OCI-LY1 (cell line): ENCODE data around the gene TMEM18.

Source experiments
- H2AFZ ChIP-seq: fragments of 200-600 bp; sonication (generic), shearing (Covaris generic); 2 replicates; pipeline ENCODE4 v1.6.0; 2014; ENCODE audit warnings: antibody characterized with exemption, mild to moderate bottlenecking, low read length
- H3F3A ChIP-seq: fragments of 200-600 bp; sonication (generic), shearing (Covaris generic); 2 replicates; pipeline ENCODE4 v1.6.0; 2014; ENCODE audit warnings: mild to moderate bottlenecking, antibody characterized with exemption, low read length, moderate library complexity; ENCODE audit not compliant: insufficient read depth
- H3K27ac ChIP-seq: fragments of 200-600 bp; sonication (generic); 2 replicates; pipeline ENCODE4 v1.5.1; 2014; ENCODE audit warnings: low read length, mixed run types, mild to moderate bottlenecking, low read depth; ENCODE audit not compliant: poor library complexity, severe bottlenecking
- H3K27me3 ChIP-seq: fragments of 200-600 bp; sonication (generic); 2 replicates; pipeline ENCODE4 v1.6.0; 2014; ENCODE audit warnings: antibody characterized with exemption, mild to moderate bottlenecking, low read length, moderate library complexity; ENCODE audit not compliant: insufficient read depth
- H3K36me3 ChIP-seq: fragments of 200-600 bp; sonication (generic); 2 replicates; pipeline ENCODE4 v1.6.1; 2014; ENCODE audit warnings: mild to moderate bottlenecking, antibody characterized with exemption, low read length, moderate library complexity, mixed read lengths; ENCODE audit not compliant: insufficient read depth
- H3K4me1 ChIP-seq: fragments of 200-600 bp; sonication (generic); 2 replicates; pipeline ENCODE4 v1.5.1; 2014; ENCODE audit warnings: mild to moderate bottlenecking, low read length, moderate library complexity; ENCODE audit not compliant: insufficient read depth, severe bottlenecking
- H3K4me2 ChIP-seq: fragments of 200-600 bp; sonication (generic), shearing (Covaris generic); 2 replicates; pipeline ENCODE4 v1.6.1; 2014; ENCODE audit warnings: low read length
- H3K4me3 ChIP-seq: fragments of 200-600 bp; sonication (generic); 2 replicates; pipeline ENCODE4 v1.5.1; 2014; ENCODE audit warnings: low read length, low read depth, mild to moderate bottlenecking, mixed read lengths; ENCODE audit not compliant: poor library complexity, severe bottlenecking
- H3K79me2 ChIP-seq: fragments of 200-600 bp; shearing (Covaris generic); 2 replicates; pipeline ENCODE4 v1.6.1; 2016; ENCODE audit warnings: mixed run types, low read length, mixed read lengths; ENCODE audit not compliant: insufficient read depth
- H3K9ac ChIP-seq: fragments of 200-600 bp; sonication (generic), shearing (Covaris generic); 2 replicates; pipeline ENCODE4 v1.6.1; 2014; ENCODE audit warnings: mild to moderate bottlenecking, low read length, mixed read lengths
- H3K9me2 ChIP-seq: fragments of 200-600 bp; sonication (generic), shearing (Covaris generic); 2 replicates; pipeline ENCODE4 v1.6.1; 2014; ENCODE audit warnings: low read depth, mild to moderate bottlenecking, low read length, mixed read lengths
- H3K9me3 ChIP-seq: fragments of 200-600 bp; shearing (Covaris generic); 2 replicates; pipeline ENCODE4 v1.6.1; 2014; ENCODE audit warnings: low read length, mixed read lengths
- H4K20me1 ChIP-seq: fragments of 200-600 bp; sonication (generic), shearing (Covaris generic); 2 replicates; pipeline ENCODE4 v1.6.0; 2016; ENCODE audit warnings: mild to moderate bottlenecking, low read length; ENCODE audit not compliant: insufficient read depth
- EZH2 ChIP-seq: fragments of 200-600 bp; sonication (generic), shearing (Covaris generic); IDR thresholded peaks from 2 replicates; pipeline ENCODE4 v1.8.0; 2017; ENCODE audit warnings: borderline replicate concordance, mixed run types, mild to moderate bottlenecking, antibody characterized with exemption, low read length, moderate library complexity, mixed read lengths
- TF ChIP-seq, protein P1 (sequence below): fragments of 200-600 bp; sonication (generic), shearing (Covaris generic); IDR thresholded peaks from 2 replicates; pipeline ENCODE4 v1.5.1; 2017; ENCODE audit warnings: mild to moderate bottlenecking, antibody characterized with exemption, low read length, moderate library complexity, mixed read lengths

The TMEM18 gene

GRCh38 chr2:650343-651310 is 26.6 kb downstream of the TMEM18 start:
- no peak overlapping the region for H3K4me3 ChIP-seq
- H3K9me3 ChIP-seq = no peaks in the 10 kb centered on the region
- no peak overlapping the region for H3K9ac ChIP-seq
- no peak overlapping the region for H3K27ac ChIP-seq
- H3K4me1 ChIP-seq = peaks cover 8% of the 10 kb centered on the region
- TF ChIP-seq EZH2 = no peak
- TF ChIP-seq, protein P1, sequence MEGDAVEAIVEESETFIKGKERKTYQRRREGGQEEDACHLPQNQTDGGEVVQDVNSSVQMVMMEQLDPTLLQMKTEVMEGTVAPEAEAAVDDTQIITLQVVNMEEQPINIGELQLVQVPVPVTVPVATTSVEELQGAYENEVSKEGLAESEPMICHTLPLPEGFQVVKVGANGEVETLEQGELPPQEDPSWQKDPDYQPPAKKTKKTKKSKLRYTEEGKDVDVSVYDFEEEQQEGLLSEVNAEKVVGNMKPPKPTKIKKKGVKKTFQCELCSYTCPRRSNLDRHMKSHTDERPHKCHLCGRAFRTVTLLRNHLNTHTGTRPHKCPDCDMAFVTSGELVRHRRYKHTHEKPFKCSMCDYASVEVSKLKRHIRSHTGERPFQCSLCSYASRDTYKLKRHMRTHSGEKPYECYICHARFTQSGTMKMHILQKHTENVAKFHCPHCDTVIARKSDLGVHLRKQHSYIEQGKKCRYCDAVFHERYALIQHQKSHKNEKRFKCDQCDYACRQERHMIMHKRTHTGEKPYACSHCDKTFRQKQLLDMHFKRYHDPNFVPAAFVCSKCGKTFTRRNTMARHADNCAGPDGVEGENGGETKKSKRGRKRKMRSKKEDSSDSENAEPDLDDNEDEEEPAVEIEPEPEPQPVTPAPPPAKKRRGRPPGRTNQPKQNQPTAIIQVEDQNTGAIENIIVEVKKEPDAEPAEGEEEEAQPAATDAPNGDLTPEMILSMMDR = no peak
- H3K36me3 ChIP-seq = no peaks in the 10 kb centered on the region
- no peak overlapping the region for H2AFZ ChIP-seq
- no peaks in the 10 kb centered on the region for H4K20me1 ChIP-seq
- no peaks in the 10 kb centered on the region for H3F3A ChIP-seq
- H3K27me3 ChIP-seq = peaks cover 7% of the 10 kb centered on the region; the same call in 1 of the 2 replicates
- no peak overlapping the region for H3K4me2 ChIP-seq
- no peaks in the 10 kb centered on the region for H3K9me2 ChIP-seq
- H3K79me2 ChIP-seq = no peaks in the 10 kb centered on the region

GRCh38 chr2:649426-650342 is 27.5 kb downstream of the TMEM18 start:
- Histone ChIP-seq H3K4me2 (no peak overlapping the region), H4K20me1 (no peaks in the 10 kb centered on the region), H3F3A (no peaks in the 10 kb centered on the region), H3K9ac (no peak overlapping the region), H3K9me3 (no peaks in the 10 kb centered on the region), H2AFZ (no peak overlapping the region), H3K4me1 (peaks cover 8% of the 10 kb centered on the region), H3K79me2 (no peaks in the 10 kb centered on the region), H3K27ac (no peak overlapping the region), H3K9me2 (no peaks in the 10 kb centered on the region), H3K36me3 (no peaks in the 10 kb centered on the region), H3K27me3 (peaks cover 3% of the 10 kb centered on the region; the same call in 1 of the 2 replicates), H3K4me3 (no peak overlapping the region)
- TF ChIP-seq, protein P1 = no peak
- no peak for TF ChIP-seq EZH2

DNA sequence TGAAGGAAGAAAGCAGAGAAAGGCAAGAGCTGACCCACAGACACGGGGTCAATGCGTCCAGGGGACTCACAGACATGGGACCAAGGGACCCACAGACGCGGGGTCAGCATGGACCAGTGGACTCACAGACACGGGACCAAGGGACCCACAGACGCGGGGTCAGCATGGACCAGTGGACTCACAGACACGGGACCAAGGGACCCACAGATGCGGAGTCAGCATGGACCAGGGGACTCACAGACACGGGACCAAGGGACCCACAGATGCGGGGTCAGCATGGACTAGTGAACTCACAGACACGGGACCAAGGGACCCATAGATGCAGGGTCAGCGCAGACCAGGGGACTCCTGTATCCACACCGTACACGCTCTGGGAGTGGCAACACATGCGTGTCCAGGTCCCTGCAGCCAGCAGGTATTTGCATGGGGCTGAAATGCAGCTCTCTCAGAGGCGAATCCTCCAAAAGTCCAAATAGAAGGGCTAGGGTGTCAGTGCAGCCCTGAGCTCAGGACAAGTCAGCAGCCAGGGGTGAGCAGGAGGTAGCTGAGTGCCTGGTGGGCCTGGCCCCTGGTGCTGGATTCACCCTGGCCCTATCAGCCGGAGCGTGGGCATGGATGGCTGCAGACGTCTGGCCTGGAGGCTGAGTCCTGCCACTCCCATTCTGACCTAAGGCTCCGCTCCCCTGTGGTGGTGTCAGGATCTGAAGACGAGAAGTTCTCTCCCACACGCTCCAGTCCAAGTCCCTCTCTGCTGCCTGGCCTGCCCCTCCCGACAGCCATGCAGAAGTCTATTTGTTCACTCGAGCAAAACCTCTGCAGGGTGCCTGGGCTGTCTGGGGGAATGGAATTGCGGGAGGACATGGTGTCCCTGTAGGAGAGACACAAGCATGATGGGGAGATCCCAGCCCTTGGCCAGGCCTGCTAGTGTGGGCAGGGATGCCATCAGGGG is 28.5 kb downstream of the TMEM18 start:
- TF ChIP-seq EZH2 = no peak
- TF ChIP-seq, protein P1 = no peak
- peaks cover 8% of the 10 kb centered on the region for H3K4me1 ChIP-seq
- H3K36me3 ChIP-seq = no peaks in the 10 kb centered on the region
- no peaks in the 10 kb centered on the region for H4K20me1 ChIP-seq
- no peak overlapping the region for H3K4me3 ChIP-seq
- H3K9ac ChIP-seq = no peak overlapping the region
- no peaks in the 10 kb centered on the region for H3K9me3 ChIP-seq
- H3K27ac ChIP-seq = no peak overlapping the region
- no peak overlapping the region for H2AFZ ChIP-seq
- H3K4me2 ChIP-seq = no peak overlapping the region
- peaks cover 3% of the 10 kb centered on the region; the same call in 1 of the 2 replicates for H3K27me3 ChIP-seq
- no peaks in the 10 kb centered on the region for H3K9me2 ChIP-seq
- no peaks in the 10 kb centered on the region for H3F3A ChIP-seq
- no peaks in the 10 kb centered on the region for H3K79me2 ChIP-seq
